ENCODE results near the gene NKPD1.

The NKPD1 gene

DNA sequence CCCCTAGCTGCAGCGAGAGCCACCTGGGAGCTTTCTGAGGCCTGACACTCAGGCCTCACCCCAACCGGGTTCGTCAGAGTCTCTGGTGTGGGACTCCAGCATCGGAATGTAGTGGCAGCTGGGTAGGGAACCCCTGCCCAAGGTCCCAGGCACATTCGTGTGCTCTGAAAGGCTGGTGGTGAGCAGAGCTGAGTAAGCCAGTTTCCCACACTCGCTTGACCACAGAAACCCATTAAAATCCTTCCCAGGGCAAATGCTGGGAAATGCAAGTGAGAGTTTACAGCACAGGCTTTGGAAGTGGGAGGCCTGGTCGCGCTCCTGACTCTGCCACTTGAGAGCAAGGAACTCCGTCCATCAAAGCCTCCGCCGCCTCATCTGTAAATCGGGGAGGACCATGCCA, 13.0 kb upstream of the NKPD1 start:
- no peak for DNase-seq

DNA sequence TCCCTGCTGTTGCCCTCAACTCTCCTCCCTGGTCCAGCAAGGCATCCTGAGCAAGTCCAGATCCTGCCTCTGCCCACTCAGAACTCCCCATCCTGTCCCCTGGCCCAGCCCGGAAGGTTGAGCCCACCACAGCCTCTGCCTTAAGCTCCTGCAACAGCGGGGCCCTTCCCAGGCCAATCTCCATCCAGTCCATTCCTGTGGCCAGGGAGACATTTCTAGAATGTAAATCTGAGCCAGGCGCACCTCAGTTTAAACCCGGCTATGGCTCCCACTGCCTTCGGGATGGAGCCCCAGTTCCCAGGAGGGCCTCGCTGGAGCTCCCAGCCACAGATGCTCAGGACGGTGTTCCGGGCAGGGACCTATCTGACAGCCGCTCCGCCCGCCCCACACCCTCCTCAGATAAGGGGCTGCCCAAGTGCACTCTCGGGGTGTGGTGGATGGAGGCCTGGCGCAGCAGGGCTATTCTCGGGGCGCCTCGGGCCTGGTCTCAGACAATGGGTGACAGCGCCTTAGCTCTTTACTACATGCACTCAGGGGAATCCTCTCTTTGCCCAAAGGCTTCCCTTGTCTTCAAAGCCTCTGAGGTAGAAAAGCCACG, 11.9 kb upstream of the NKPD1 start:
- no peak for DNase-seq

DNA sequence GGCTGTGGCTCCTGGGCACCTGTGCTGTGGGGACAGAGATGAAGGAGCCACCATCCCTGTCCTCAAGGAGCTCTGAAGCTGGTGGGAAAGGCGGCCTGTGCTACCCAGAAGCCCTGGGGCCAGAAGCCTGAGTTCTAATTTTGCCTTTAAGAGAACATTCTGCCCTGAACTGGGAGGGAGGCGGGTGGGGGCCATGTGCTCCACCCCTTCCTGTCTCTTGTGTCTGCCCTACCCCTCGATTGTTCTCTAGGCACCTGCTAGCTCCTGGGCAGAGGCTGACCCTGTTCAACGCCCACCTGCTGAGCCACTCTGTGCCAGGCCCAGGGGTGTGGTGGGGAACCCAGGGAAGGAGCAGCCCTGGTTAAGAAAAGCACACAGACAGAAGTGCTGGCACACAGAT, 11.4 kb upstream of the NKPD1 start:
- DNase-seq = no peak

DNA sequence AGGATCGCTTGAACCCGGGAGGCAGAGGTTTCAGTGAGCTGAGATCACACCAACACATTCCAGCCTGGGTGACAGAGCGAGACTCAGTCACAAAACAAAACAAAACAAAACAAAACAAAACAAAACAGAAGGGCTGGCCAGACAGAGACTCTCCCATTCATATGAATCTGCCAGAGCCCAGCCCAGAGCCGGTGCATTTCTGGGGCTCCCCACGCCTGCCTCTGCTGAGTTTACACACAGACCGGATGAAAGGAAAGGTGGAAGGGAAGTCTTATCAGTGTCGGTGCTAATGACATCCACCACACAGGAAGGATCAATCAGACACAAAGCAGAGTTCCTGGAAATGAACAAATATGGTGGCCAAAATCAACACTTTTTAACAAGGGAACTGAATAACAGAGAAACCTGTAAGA, 10.4 kb upstream of the NKPD1 start:
- no peak for DNase-seq

DNA sequence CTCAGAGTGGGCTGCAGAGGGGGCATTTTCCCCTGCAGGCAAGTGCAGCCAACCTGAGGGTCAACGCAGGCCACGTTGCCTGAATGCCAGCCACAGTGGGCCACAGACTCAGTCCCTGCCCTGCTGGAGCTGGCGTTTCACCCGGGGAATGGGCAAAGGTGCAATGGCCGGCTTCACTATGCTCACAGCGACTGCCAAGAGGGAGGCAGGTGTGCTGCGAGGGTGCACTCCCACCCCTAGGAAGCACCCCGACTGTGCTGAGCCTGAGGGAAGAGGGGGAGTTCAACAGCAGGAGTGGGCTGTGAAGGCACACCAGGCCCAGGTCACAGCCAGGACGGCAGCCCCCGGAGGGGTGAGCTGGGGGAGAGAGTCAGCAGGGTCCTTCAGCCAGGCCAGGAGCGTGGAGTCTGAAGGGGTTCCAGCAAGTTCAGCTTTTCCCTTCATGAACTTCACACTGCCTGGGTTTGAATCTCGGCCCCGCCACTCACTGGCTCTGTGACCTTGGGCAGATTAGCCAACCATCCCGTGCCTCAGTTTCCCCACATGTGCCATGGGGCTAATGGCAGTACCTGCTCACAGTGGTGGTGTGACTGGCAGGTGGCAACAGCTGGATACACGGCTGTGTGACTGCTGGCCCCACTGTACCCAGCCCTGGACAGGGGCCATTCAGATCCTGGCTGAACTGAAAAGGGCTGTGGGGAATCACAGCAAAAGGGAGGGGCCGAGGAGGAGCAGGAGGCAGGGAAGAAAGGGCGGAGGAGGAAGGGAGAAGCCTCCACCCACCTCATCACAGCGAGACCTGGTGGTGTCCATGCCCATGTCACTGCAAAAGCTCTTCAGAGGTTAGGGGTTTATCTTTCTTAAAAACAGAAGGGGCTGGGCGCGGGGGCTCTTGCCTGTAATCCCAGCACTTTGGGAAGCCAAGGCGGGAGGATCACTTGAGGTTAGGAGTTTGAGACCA, 9.6 kb upstream of the NKPD1 start:
- DNase-seq = no peak

DNA sequence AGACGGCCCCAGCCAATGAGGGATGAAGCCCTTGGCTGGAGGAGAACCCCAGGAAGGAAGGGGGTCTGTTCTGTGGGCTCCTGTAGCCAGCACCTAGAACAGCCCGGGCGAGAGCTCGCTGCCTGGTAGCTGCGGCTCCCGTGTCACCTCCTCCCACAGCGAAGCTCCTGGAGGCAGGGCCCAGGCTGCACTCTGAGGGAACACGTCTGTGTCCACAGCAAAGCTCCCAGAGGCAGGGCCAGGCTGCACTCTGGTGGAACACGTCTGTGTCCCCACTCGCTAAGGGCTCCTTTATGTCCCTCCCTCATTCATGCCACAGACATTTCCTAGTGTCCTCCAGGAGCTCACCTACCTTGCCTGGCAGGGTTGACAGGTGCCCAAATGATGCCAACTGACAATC, 8.8 kb upstream of the NKPD1 start:
- DNase-seq = no peak

DNA sequence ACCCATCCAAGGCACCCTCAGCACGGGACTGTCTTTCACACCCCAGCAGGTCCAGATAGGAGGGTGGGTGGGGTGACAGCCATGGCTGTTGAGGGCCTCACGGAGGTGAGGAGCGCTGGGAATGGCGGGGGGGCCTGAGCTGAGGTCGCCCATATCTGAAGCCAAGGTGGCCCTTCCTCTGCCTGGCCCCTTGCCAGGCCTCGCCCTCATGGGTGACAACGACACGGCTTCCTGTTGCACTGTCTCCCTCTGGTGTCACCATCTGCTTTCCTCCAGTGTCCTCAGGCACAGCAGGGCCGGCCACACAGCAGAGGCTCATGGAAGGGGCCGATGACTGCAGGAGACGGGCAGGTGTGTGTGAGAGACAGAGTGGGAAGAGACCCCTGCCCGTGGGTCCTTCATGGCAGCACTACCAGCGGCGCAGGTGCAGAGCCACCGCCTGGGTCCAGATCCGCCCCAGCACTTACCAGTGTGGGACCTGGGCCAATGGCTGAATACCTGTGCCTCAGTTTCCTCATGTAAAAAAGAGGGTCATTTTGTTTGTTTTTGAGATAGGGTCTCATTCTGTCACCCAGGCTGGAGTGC, 8.1 kb upstream of the NKPD1 start:
- no peak for DNase-seq

DNA sequence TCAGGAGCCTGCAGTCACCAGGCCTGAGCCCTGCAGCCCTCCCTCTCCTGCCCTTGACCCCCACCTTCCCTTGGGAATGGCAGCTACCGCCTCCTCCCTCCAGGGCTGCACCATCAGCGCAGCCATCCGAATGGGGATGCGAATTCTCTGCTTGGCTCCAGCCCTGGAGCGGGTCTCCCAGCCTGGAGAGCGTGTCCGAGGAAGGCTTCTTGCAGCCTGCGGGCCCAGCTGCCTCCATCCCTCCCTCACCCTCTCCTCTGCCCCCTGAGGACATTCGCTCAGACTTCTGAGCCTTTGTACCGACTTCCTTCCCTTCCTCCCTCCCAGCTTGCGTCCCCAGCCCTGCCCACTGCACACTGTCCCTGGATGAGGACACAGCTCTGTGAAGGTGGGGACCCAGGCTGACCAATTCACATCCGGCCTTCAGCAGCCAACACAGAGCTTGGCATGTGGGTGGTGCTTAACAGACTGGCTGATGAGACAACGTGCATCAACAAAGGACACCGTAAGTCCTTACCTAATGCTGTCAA, 6.0 kb upstream of the NKPD1 start:
- DNase-seq = no peak

DNA sequence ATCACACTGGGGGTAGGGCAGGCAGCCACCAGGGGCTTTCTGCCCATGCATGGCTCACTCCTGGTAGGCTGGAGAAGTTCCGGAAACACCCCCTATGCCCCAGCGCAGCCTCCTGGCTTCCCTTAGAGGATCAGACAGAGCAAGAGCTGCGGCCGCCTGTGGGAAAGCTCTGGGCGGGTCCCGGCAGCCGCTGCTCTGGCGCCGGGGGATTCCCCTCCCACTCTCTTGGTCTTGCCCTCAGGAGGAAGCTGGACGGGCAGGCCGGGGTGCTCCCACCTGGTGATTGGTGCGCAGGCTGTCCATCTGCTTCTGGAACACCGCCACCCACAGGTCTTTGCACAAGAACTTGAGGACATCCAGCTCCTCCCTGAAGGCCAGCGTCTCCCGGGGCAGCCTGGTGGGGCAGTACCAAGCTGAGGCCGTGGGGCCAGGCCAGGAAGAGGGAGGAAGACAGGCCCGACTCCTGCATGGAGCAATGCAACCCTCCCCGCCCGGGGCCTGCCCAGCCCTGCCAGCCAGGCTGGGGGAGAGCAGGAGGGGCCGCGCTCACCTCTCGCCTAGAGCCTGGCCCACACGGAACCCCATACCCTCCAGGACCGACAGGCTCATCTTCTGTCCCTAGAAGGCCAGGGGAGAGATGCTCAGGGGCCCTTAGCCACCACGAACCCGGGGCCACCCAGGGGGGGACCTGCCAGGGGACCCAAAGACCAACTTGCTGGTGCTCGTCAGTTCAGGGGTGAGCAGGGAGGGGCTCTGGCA, 4.0 kb upstream of the NKPD1 start:
- DNase-seq = peak; percentile 40

DNA sequence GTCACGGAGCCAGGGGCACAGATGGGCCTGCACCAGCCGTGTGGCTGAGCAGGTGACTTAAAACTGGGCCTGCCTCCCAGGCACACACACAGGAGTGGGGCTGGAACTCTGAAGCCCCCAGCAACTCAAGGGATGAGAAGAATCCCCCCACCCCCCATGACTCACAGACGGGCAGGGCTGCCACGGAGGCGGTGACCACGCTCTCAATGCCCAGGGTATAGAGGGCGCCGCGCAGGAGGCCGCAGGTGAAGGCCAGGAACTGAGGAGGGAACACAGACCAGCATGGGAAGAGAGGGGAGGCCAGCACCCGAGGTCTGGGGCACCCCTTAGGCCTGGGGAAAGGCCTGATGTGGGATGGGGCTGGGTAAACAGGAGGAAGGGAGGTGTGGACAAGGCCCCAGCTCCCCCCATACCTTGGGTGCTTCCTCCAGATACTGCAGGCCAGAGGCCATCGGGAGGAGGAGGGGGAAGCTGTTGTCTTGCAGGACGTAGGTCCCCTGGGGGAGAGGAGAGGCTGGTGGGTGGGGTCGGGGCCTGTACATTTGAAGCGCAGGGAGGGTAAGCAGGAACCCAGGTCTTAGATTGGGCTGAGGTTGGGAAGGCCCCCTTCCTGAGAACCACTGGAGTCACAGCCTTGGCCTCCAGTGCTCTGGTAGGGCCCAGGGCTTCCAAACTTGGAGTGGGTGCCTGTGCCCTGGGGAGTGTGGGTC, 3.1 kb upstream of the NKPD1 start:
- no peak for DNase-seq

DNA sequence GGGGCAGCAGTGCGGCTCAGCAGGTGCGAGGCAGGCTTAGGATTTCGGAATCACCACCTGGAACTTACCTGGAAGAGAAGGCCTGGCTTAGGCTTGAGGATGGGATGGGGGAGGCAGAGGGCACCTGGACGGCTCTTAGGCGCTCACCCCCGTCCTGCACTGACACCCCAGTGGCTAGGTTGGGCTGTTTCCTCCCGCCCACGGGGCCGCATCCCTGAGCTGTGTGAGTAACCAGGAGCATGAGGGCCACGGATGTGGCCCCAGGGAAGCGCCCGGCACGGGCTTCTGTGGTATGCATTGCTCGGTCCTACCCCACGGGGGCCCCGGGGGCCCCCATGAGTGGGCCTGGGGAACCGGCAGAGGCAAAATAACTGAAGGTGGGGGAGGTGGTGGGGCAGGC, 2.4 kb upstream of the NKPD1 start:
- no peak for DNase-seq

DNA sequence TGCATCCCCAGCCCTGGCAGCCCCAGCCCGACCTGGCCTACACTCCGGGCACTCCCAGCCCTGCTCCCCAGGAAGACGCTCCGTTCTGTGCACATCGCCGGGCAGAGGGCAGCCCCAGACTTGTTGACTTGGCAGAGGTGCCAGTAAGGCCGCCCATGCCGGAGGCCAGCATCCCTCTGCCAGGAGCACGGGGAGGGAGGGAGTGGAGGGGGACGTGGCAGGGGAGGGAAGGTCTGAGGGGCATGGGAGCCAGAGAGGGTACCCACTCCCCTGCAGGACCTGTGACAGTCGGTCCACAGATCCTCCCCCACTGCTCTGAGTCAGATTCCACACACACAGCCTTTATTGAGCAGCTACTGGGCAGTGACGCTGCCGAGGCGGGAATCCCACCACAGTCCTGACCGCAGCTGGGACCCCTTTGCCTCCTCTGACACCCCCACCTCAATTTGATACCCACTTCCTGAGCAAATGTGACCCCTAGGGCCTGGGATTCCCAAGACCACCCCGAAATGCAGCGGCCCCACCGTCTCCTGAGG, 1.9 kb upstream of the NKPD1 start:
- DNase-seq = no peak

DNA sequence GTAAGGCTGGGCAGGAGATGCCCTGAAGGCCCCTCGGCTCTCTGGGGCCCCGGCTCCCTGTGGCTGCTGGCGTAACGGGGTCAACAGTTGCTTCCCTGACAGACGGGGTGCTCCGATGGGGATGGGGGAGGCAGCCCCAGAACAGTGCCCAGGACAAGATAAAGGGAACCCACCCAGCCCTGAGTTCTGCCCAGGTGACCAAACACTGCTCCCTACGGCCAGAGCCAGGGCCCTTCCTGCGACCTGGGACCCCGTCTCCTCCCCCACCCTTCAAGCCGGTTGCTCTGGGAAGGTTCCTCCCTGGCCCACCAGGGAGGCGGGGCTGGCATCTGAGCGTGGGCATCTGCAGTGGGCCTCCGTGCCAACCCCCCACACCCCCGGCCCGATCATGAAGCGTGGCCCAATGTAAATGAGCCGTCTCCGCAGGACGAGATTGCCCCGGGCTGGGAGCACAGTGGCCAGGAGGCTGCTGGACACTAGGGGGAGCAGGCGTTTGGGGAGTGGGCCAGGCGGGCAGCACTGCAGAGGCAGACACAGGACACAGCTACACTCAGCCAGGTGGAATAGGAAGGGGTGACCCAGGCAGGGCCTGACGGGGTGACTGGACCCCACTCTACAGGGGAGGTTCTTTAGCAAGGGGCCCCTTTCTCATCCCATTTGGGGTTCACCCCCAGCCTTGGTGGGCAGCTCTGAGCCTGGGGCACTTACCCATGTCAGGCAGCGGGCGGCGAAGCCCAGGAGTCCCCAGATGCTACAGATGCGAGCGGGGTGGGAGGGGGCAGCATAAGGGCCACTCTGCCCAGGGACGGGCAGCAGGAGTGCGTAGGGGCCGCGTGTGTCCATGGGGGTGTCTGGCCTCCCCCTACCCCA, 1.2 kb upstream of the NKPD1 start:
- DNase-seq = no peak

DNA sequence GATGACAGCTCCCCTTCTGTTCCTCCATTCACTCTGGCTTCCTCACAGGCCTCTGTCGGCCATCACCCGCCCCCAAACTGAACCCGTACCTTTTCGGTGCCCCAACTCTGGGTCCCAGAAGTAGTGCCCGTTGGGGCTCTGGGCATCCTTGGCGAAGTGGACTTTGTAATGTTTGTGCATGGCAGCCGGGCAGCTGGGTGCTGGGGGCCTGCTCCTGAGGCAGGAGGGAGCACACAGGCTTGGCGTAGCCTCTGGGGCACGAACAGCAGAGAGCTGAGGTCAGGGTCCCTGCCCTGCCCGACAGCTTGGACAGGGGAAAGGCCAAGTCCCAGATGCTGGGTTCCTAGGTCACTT, 834 bp downstream of the NKPD1 start:
- DNase-seq = no peak

DNA sequence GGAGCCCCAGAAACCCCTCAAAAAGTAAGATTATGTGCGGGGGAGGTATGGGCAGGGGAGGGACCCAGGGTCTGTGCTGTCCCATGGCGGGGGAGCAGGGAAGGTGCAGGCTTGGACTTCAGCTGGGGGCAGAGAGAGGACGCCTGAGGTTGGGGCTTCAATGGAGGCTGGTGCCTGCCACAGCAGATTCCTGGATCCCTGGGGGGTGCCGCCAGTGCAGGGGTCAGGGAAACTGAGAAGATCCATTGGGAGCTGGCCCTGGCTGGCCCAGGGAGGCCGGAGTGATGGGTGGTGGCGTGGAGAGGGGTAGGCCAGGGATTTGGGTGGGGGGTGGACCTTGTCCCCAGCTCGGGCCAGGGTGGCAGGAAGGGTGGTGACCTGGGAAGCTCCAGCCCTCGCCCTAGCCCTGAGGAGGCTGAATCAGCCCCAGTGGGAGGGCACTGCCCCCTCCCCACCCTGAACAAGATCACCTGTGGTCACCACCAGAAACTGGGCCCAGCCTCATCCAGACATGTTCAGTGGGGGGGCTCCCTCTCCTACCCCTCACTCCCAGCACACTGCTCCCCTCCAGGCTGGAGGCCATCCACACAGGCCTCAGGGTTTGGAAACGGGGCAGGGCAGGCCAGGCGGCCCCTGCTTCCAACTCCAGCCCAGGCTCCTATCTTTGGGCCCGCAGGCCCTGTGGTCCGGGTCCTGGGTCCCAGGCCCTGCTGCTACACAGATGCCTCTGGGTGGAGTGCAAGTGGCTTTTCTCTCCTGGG, 1.4 kb downstream of the NKPD1 start:
- no peak for DNase-seq

DNA sequence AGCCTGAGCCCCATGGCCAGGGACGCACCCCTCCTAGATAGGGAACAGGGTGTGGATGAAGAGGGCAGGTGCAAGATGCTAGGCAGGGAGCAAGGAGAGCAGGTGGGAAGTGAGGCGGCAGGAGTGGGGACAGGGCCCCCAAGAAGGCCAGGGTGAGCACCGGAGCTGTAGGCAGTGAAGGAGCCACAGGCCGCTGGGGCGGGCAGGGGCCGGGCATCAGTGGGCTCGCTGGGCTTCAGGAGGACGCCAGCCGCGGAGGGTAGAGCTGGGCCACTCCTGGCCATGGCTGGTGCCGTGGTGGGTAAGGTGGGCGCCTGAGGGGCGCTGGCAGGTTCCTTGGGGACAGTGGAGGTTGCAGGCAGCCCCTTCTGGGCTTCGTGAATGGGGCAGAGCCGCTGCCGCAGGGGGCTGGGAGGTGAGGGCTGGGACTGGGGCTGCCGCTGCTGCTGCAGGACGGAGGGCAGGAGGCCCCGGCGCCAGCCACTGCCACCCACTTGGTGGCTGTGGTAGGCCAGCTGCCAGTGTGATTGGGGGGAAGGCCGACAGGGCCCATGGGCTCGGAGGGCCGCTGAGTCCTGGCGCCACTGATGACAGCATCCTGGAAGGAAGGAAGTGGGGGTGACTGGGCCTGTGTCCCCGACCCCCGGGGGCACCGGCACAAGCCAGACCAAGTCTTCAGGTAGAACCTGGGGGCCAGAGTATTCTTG, 2.1 kb downstream of the NKPD1 start:
- no peak for DNase-seq

DNA sequence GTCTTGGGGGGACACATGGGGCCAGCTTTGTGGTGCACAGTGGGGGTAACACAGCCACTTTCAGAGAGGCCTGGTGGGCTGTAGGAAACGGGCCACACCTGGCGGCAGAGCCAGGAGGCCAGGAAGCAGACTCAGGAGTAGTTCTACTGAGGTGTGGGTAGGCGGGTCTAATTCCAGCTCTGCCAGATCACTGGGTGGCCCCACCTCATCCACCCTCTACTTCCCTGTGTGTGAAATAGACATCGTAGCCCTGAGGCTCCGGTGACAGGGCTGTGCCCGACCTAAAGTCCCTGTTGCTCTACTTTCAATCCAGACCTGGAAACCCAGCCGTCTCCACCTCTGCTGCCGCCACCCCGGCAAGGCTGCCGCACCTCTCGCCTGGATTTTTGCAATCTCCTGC, 4.0 kb downstream of the NKPD1 start:
- no peak for DNase-seq

DNA sequence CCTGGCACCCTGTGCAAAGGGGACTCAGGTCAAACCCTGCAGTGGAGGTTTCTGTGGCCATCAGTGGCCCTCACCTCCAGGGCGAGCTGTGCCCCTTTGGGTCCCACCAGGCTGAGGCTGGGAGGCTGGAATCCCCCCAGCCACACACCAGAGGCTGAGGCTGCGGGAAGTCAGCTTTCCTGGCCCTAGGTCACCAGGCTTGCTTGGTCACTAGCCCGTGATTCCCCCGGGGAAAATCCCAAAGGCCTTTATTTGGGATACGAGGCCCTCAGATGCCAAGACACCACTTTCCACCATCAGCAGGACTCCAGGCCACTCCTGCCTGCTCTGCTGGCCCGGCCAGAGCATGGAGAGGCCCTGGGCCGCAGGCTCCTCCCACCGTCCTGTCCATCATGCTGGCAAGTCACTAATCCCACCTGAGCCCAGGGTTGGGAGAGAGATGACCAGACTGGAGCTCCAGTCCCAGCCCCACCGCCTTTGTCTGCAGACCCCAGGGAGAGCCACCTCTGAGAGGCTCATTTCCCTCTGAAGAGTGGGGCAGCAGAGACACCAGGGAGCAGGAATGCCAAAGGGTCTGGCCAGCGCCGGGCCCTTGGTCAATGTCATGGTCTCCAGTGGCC, 4.7 kb downstream of the NKPD1 start:
- DNase-seq = no peak

Measured in activated naive CD4-positive, alpha-beta T cell treated with anti-CD3 and anti-CD28 coated beads, Interleukin-2, amount 50 U/mL, for 16 hours (primary cell).